Endothelial cell (in vitro differentiated cells): ENCODE measurements around the gene CALN1. TPM values are rescaled to one million over a fixed set of nuclear protein-coding genes. Genes with fewer than 3 reads are reported as not detected.
"Not testable (repeated sequence)": the region's sequence is repeated elsewhere in the genome, so short reads cannot be mapped to it uniquely, and the experiment has no call there.

Experiments
- DNase-seq: peaks from one replicate; pipeline ENCODE4 v3.0.0; 2021; ENCODE audit warnings: low spot score
- H3K27ac Mint-ChIP-seq: one replicate; pipeline ENCODE4 v1.8.0; 2021; ENCODE audit warnings: mixed read lengths, inconsistent platforms; ENCODE audit not compliant: unreplicated experiment
- H3K27me3 Mint-ChIP-seq: one replicate; pipeline ENCODE4 v1.8.0; 2021; ENCODE audit warnings: mild to moderate bottlenecking, moderate library complexity, mixed read lengths, inconsistent platforms; ENCODE audit not compliant: unreplicated experiment
- H3K36me3 Mint-ChIP-seq: one replicate; pipeline ENCODE4 v1.8.0; 2021; ENCODE audit warnings: mild to moderate bottlenecking, low read depth, mixed read lengths, inconsistent platforms; ENCODE audit not compliant: unreplicated experiment
- H3K4me1 Mint-ChIP-seq: one replicate; pipeline ENCODE4 v1.8.0; 2021; ENCODE audit warnings: mild to moderate bottlenecking, mixed read lengths, inconsistent platforms; ENCODE audit not compliant: unreplicated experiment
- H3K4me3 Mint-ChIP-seq: one replicate; pipeline ENCODE4 v1.8.0; 2021; ENCODE audit warnings: mild to moderate bottlenecking, mixed read lengths, inconsistent platforms; ENCODE audit not compliant: unreplicated experiment
- H3K9me3 Mint-ChIP-seq: one replicate; pipeline ENCODE4 v1.8.0; 2021; ENCODE audit warnings: mixed read lengths, inconsistent platforms; ENCODE audit not compliant: unreplicated experiment
- total RNA-seq: library from RNA; stranded (reverse); fragmentation: NEBNext Ultra II Directional; extraction: Animal tissue kit (Norgen Biotek cat#: 25700); gene quantifications from one replicate; pipeline ENCODE4 v1.2.1, GENCODE V29; 2021; ENCODE audit not compliant: unreplicated experiment
- TF ChIP-seq, protein P1 (sequence below): fragments of 200-600 bp; sonication (generic); IDR thresholded peaks from one replicate; pipeline ENCODE4 v1.5.0; 2021; ENCODE audit warnings: antibody characterized with exemption; ENCODE audit not compliant: unreplicated experiment

CALN1 gene
- total RNA-seq, 1 donor from 2014 or later, result 1.4 TPM

GRCh38 chr7:72386118-72386517 is 26.0 kb downstream of the CALN1 start:
- Mint-ChIP-seq H3K4me1 (no peaks in the 10 kb centered on the region), H3K36me3 (no peaks in the 10 kb centered on the region), H3K4me3 (no peak overlapping the region), H3K27me3 (peaks cover 2% of the 10 kb centered on the region), H3K27ac (no peak overlapping the region), H3K9me3 (peaks cover 7% of the 10 kb centered on the region)
- TF ChIP-seq, protein P1, sequence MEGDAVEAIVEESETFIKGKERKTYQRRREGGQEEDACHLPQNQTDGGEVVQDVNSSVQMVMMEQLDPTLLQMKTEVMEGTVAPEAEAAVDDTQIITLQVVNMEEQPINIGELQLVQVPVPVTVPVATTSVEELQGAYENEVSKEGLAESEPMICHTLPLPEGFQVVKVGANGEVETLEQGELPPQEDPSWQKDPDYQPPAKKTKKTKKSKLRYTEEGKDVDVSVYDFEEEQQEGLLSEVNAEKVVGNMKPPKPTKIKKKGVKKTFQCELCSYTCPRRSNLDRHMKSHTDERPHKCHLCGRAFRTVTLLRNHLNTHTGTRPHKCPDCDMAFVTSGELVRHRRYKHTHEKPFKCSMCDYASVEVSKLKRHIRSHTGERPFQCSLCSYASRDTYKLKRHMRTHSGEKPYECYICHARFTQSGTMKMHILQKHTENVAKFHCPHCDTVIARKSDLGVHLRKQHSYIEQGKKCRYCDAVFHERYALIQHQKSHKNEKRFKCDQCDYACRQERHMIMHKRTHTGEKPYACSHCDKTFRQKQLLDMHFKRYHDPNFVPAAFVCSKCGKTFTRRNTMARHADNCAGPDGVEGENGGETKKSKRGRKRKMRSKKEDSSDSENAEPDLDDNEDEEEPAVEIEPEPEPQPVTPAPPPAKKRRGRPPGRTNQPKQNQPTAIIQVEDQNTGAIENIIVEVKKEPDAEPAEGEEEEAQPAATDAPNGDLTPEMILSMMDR, result no peak
- no peak for DNase-seq

DNA sequence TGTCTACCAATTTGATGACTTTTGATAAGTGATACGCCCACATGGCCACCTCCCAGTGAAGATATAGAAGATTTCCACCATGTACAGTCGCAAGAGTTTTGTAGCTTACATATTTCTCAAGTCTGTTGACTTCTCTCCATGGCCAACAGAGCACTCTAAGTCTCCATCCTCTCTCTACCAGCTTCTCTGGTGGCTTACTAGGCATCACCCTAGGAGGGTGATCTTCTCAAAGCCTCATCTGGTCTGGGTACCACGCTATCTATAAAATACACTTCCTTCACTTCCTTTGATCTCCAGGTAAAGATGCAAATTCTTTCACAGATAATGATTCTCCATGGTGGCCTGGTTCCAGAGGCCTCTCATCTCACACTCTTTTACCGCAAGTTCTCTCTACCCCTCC is 49.9 kb downstream of the CALN1 start:
- no peak for DNase-seq
- H3K27ac Mint-ChIP-seq, result no peak overlapping the region
- no peaks in the 10 kb centered on the region for H3K36me3 Mint-ChIP-seq
- H3K27me3 Mint-ChIP-seq, result no peaks in the 10 kb centered on the region
- H3K4me1 Mint-ChIP-seq, result no peaks in the 10 kb centered on the region
- TF ChIP-seq, protein P1, result no peak
- H3K4me3 Mint-ChIP-seq, result no peak overlapping the region
- H3K9me3 Mint-ChIP-seq, result no peaks in the 10 kb centered on the region

GRCh38 chr7:72345208-72345727 is 66.9 kb downstream of the CALN1 start:
- H3K36me3 Mint-ChIP-seq, result no peaks in the 10 kb centered on the region
- TF ChIP-seq, protein P1, result no peak
- no peaks in the 10 kb centered on the region for H3K9me3 Mint-ChIP-seq
- peaks cover 8% of the 10 kb centered on the region for H3K4me1 Mint-ChIP-seq
- peaks cover 6% of the 10 kb centered on the region for H3K27me3 Mint-ChIP-seq
- H3K4me3 Mint-ChIP-seq, result no peak overlapping the region
- H3K27ac Mint-ChIP-seq, result no peak overlapping the region
- DNase-seq, result no peak

- no peak for DNase-seq
- TF ChIP-seq, protein P1, result no peak
- Mint-ChIP-seq H3K27ac (no peak overlapping the region), H3K4me1 (peaks cover 8% of the 10 kb centered on the region), H3K4me3 (no peak overlapping the region), H3K9me3 (peaks cover 7% of the 10 kb centered on the region), H3K36me3 (no peaks in the 10 kb centered on the region), H3K27me3 (peaks cover 9% of the 10 kb centered on the region)
These were observed 68.1 kb downstream of the CALN1 start for GRCh38 chr7:72343991-72344390.

GRCh38 chr7:72343354-72343753 is 68.8 kb downstream of the CALN1 start:
- H3K4me3 Mint-ChIP-seq, H3K36me3 Mint-ChIP-seq, H3K27me3 Mint-ChIP-seq, H3K27ac Mint-ChIP-seq, H3K9me3 Mint-ChIP-seq, H3K4me1 Mint-ChIP-seq, DNase-seq: not testable (repeated sequence)
